Activated CD8-positive, alpha-beta memory T cell treated with anti-CD3 and anti-CD28 coated beads, Interleukin-2, amount 50 U/mL, for 24 hours (primary cell): ENCODE results near the gene RFX5.
"Not testable (repeated sequence)": the region's sequence is repeated elsewhere in the genome, so short reads cannot be mapped to it uniquely, and the experiment has no call there.

Experiments
- DNase-seq: peaks from one replicate; pipeline ENCODE4 v3.0.0-alpha.2; 2020; ENCODE audit errors: extremely low read depth

RFX5 gene

GRCh38 chr1:151346769-151347522, at the start of gene RFX5:
RFX5 (minus strand) TSS chr1:151347252; CDS start chr1:151346320, 932 bp downstream.
- DNase-seq: peak; percentile 80

- not testable (repeated sequence) for DNase-seq
These were observed 49.2 kb upstream of the RFX5 start for GRCh38 chr1:151396265-151396664.

- DNase-seq: no peak
These were observed 46.5 kb upstream of the RFX5 start for GRCh38 chr1:151393583-151393982.

- no peak for DNase-seq
These were observed 44.1 kb upstream of the RFX5 start for GRCh38 chr1:151391079-151391563.

GRCh38 chr1:151390221-151391078, 43.4 kb upstream of the RFX5 start:
- DNase-seq: not testable (repeated sequence)

- DNase-seq: no peak
These were observed 39.0 kb upstream of the RFX5 start for GRCh38 chr1:151386002-151386401.

GRCh38 chr1:151384584-151384983, 37.5 kb upstream of the RFX5 start:
- no peak for DNase-seq

- no peak for DNase-seq
These were observed 30.3 kb upstream of the RFX5 start for GRCh38 chr1:151377150-151377884.

- no peak for DNase-seq
These were observed 26.1 kb upstream of the RFX5 start for GRCh38 chr1:151373196-151373595.

GRCh38 chr1:151372058-151372934, 25.2 kb upstream of the RFX5 start, which contains the start of gene SELENBP1:
SELENBP1 (minus strand) TSS chr1:151372705; CDS start chr1:151372641, 64 bp downstream.
- DNase-seq: no peak

GRCh38 chr1:151371370-151372057, 24.5 kb upstream of the RFX5 start:
- DNase-seq: no peak

GRCh38 chr1:151370211-151370911, 23.3 kb upstream of the RFX5 start:
- no peak for DNase-seq

GRCh38 chr1:151369621-151370048, 22.6 kb upstream of the RFX5 start:
- DNase-seq: no peak

- DNase-seq: no peak
These were observed 22.2 kb upstream of the RFX5 start for GRCh38 chr1:151369302-151369610.

- no peak for DNase-seq
These were observed 21.6 kb upstream of the RFX5 start for GRCh38 chr1:151368393-151369301.

- DNase-seq: no peak
These were observed 20.8 kb upstream of the RFX5 start for GRCh38 chr1:151367658-151368392.

GRCh38 chr1:151364996-151365395, 17.9 kb upstream of the RFX5 start:
- DNase-seq: no peak
